Mucosa of rectum (tissue), 2 donors: ENCODE results near the gene ERCC6L.

Experiments
- H3K27ac ChIP-seq, 2 donors: one replicate each; pipeline ENCODE4 v1.7.0; 2013; ENCODE audit warnings: inconsistent platforms in 2 of 2, low read depth in 2 of 2, low read length in 2 of 2
- H3K27me3 ChIP-seq, 2 donors: one replicate each; pipeline ENCODE4 v1.7.0; 2013; ENCODE audit warnings: low read length in 2 of 2; ENCODE audit not compliant: control insufficient read depth in 2 of 2, insufficient read depth in 2 of 2
- H3K36me3 ChIP-seq, 2 donors: one replicate each; pipeline ENCODE4 v1.7.0; 2013; ENCODE audit warnings: low read length in 2 of 2; ENCODE audit not compliant: control insufficient read depth in 2 of 2, insufficient read depth in 2 of 2
- H3K4me1 ChIP-seq, 2 donors: one replicate each; pipeline ENCODE4 v1.7.0; 2013; ENCODE audit warnings: low read length in 2 of 2, mild to moderate bottlenecking in 1 of 2; ENCODE audit not compliant: control insufficient read depth in 2 of 2, insufficient read depth in 2 of 2
- H3K4me3 ChIP-seq, 2 donors: one replicate each; pipeline ENCODE4 v1.7.0; 2013; ENCODE audit warnings: low read length in 2 of 2
- H3K9ac ChIP-seq, 2 donors: one replicate each; pipeline ENCODE4 v1.7.0; 2013; ENCODE audit warnings: low read length in 2 of 2, low read depth in 1 of 2, mild to moderate bottlenecking in 1 of 2
- H3K9me3 ChIP-seq, 2 donors: one replicate each; pipeline ENCODE4 v1.7.0; 2013; ENCODE audit warnings: low read length in 2 of 2; ENCODE audit not compliant: control insufficient read depth in 2 of 2
- donor health status: healthy.
- donor health status: Normal muscosa, but diverticular disease.

ERCC6L gene

GRCh38 chrX:72271091-72271788 lies 32.4 kb upstream of the ERCC6L start:
- Histone ChIP-seq H3K9ac (no peak overlapping the region), H3K4me1 (peaks cover 12% of the 10 kb centered on the region in 2 donors), H3K4me3 (no peak overlapping the region), H3K9me3 (no peaks in the 10 kb centered on the region), H3K27ac (no peak overlapping the region), H3K36me3 (peaks cover 59 to 75% of the 10 kb centered on the region in 2 donors), H3K27me3 (no peaks in the 10 kb centered on the region)

- Histone ChIP-seq H3K4me1 (peaks cover 3 to 4% of the 10 kb centered on the region in 2 donors), H3K36me3 (peaks cover 57 to 77% of the 10 kb centered on the region in 2 donors), H3K9ac (no peak overlapping the region), H3K9me3 (no peaks in the 10 kb centered on the region), H3K27me3 (no peaks in the 10 kb centered on the region), H3K27ac (no peak overlapping the region), H3K4me3 (no peak overlapping the region)
Measured at GRCh38 chrX:72270316-72270866, 31.6 kb upstream of the ERCC6L start.

DNA sequence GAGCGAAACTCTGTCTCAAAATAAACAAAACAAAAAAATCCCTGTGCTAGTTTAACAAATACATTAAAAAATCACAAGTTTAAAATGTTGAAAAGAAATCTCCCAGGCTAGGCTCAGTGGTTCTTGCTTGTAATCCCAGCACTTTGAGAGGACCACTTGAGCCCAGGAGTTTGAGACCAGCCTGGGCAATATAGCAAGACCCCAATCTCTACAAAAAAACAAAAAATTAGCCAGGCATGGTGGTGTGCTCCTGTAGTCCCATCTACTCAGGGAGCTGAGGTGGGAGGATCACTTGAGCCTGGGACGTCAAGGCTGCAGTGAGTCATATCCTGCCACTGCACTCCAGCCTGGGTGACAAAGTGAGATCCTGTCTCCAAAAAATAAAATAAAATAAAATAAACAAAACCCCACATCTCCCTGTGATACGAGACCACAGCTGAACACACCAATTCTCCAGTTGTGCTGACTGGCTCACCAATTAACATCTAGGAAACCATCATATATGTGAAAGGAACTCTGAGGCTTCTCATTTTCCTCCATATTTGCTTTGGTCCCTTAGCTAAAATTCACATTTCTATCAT lies 30.9 kb upstream of the ERCC6L start:
- Histone ChIP-seq H3K9me3 (no peaks in the 10 kb centered on the region), H3K27ac (no peak overlapping the region), H3K4me3 (no peak overlapping the region), H3K4me1 (peaks cover 0 to 2% of the 10 kb centered on the region in 2 donors), H3K27me3 (no peaks in the 10 kb centered on the region), H3K36me3 (peaks cover 50 to 73% of the 10 kb centered on the region in 2 donors), H3K9ac (no peak overlapping the region)

GRCh38 chrX:72268597-72269365 lies 30.0 kb upstream of the ERCC6L start:
- Histone ChIP-seq H3K27ac (no peak overlapping the region), H3K9ac (no peak overlapping the region), H3K27me3 (no peaks in the 10 kb centered on the region), H3K36me3 (peaks cover 41 to 63% of the 10 kb centered on the region in 2 donors), H3K4me1 (no peaks in the 10 kb centered on the region), H3K4me3 (no peak overlapping the region), H3K9me3 (no peaks in the 10 kb centered on the region)

- Histone ChIP-seq H3K4me3 (no peak overlapping the region), H3K9ac (no peak overlapping the region), H3K36me3 (peaks cover 9 to 30% of the 10 kb centered on the region in 2 donors), H3K4me1 (no peaks in the 10 kb centered on the region), H3K27me3 (no peaks in the 10 kb centered on the region), H3K9me3 (no peaks in the 10 kb centered on the region), H3K27ac (no peak overlapping the region)
Measured at GRCh38 chrX:72265263-72265662, 26.4 kb upstream of the ERCC6L start.

GRCh38 chrX:72262077-72262476 lies 23.2 kb upstream of the ERCC6L start:
- H3K36me3 ChIP-seq, result peaks cover 0 to 2% of the 10 kb centered on the region in 2 donors
- no peak overlapping the region for H3K27ac ChIP-seq
- H3K4me1 ChIP-seq, result no peaks in the 10 kb centered on the region
- no peaks in the 10 kb centered on the region for H3K27me3 ChIP-seq
- no peaks in the 10 kb centered on the region for H3K9me3 ChIP-seq
- no peak overlapping the region for H3K9ac ChIP-seq
- no peak overlapping the region for H3K4me3 ChIP-seq

DNA sequence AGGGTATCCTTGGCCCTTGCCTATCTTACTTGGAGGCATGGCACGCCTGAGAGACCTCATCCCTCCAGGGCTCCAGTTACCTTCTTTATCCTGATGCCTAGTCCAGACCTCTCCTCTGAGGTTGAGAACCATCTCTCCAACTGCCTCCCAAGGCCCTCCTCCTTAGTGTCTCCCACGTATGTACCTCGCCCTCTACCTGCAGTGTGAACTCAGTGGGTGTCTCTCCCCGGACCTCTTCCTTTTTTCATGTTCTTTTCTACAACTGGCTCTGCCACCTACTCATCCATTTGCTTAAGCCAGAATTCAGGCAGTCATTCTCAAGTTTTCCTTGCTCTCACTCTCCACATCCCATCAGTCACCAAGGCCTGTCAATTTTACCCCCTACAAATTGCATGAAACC lies 21.6 kb upstream of the ERCC6L start:
- H3K36me3 ChIP-seq, result no peaks in the 10 kb centered on the region
- H3K27me3 ChIP-seq, result peaks cover 0 to 4% of the 10 kb centered on the region in 2 donors
- no peaks in the 10 kb centered on the region for H3K4me1 ChIP-seq
- no peak overlapping the region for H3K27ac ChIP-seq
- no peak overlapping the region for H3K9ac ChIP-seq
- no peaks in the 10 kb centered on the region for H3K9me3 ChIP-seq
- no peak overlapping the region for H3K4me3 ChIP-seq

- H3K27ac ChIP-seq, result no peak overlapping the region
- H3K4me3 ChIP-seq, result no peak overlapping the region
- peaks cover 0 to 7% of the 10 kb centered on the region in 2 donors for H3K27me3 ChIP-seq
Measured at GRCh38 chrX:72258174-72258573, 19.3 kb upstream of the ERCC6L start.

GRCh38 chrX:72255864-72256263 lies 17.0 kb upstream of the ERCC6L start:
- H3K36me3 ChIP-seq, result no peaks in the 10 kb centered on the region
- no peaks in the 10 kb centered on the region for H3K9me3 ChIP-seq
- no peak overlapping the region for H3K9ac ChIP-seq
- H3K4me3 ChIP-seq, result no peak overlapping the region
- H3K27ac ChIP-seq, result no peak overlapping the region
- no peaks in the 10 kb centered on the region for H3K4me1 ChIP-seq
- H3K27me3 ChIP-seq, result peaks cover 0 to 7% of the 10 kb centered on the region in 2 donors

More at GRCh38 chrX:72258174-72258573, 19.3 kb upstream of the ERCC6L start:
- Histone ChIP-seq H3K9ac (no peak overlapping the region), H3K9me3 (no peaks in the 10 kb centered on the region), H3K4me1 (no peaks in the 10 kb centered on the region), H3K36me3 (no peaks in the 10 kb centered on the region)

DNA sequence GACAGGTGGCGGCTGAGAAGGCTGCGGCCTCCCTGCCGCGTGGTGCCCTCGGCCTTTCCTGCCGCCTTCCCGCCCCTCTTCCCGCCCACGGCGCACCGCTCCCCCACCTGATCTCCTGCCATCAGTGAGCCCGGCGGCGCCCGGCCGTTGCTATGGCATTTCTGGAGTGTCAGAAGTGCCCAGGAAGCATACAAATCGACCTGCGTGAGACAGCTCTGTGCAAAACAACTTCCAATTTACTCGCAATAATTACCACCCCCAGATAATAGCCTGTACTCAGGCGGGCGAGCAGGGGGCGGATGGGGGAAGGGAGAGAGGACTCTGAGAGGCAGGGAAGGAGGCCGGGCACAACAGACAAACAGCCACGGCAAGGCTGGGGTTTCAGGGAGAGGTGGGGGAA lies 16.6 kb upstream of the ERCC6L start:
- Histone ChIP-seq H3K9me3 (no peaks in the 10 kb centered on the region), H3K36me3 (no peaks in the 10 kb centered on the region), H3K4me3 (no peak overlapping the region), H3K4me1 (no peaks in the 10 kb centered on the region), H3K27ac (no peak overlapping the region), H3K27me3 (peaks cover 0 to 7% of the 10 kb centered on the region in 2 donors), H3K9ac (no peak overlapping the region)
